Activated CD8-positive, alpha-beta memory T cell treated with anti-CD3 and anti-CD28 coated beads for 48 hours (primary cell): ENCODE measurements around the gene NPFFR1.
"Not testable (repeated sequence)": the region's sequence is repeated elsewhere in the genome, so short reads cannot be mapped to it uniquely, and the experiment has no call there.

Experiments
- DNase-seq, 3 experiments: peaks; one replicate each; pipeline ENCODE4 v3.0.0-alpha.2; 2020; ENCODE audit warnings: low read depth in 2 of 3, low spot score in 2 of 3

NPFFR1 gene

GRCh38 chr10:70258216-70258615 lies 25.6 kb downstream of the NPFFR1 start:
- no peak for DNase-seq

GRCh38 chr10:70257816-70258215 lies 26.0 kb downstream of the NPFFR1 start:
- not testable (repeated sequence) for DNase-seq

DNA sequence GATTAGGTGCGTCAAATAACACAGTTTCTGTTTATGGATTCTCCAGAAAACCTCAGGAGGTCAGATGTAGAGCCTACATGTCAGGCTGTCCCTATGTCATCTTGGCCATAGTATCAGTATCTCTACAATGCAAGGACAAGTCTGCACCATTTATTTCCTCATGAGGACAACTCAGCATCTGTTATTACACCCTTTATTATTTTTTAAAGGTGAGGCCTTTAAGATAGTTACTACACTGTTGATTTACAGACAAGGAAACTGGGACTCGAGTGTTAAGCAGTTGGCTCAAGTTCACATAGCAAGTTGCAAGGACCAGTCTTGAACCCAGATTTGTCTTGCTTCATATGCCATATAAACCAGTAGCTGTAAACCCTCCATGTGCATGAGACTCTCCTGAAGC lies 27.3 kb downstream of the NPFFR1 start:
- no peak for DNase-seq

GRCh38 chr10:70255329-70256299 lies 28.2 kb downstream of the NPFFR1 start:
- no peak for DNase-seq

DNA sequence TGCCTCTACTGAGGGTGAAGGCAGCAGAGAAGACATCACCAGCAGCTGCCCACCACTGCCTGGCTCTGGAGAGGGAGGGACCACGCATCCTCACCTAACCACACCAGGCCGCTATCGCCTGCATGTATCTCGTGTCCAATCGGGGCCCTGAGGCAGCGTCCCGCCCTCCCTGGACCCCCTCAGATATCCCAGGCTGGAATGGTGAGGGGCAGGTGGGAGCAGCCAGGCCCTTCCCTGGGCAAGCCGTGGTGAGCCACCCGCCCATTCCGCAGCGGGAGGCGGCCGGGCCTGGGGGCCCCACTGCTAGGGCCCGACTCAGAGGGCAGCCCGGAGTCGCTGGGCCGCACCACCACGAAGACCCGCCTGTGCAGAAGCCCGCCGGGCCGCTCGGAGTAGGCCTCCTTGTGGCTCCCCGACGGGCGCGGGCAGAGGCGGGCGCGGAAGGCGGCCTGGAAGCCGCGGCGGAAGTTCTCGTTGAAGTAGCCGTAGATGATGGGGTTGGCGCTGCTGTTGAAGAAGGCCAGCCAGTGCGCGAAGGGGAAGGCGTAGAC lies 29.0 kb downstream of the NPFFR1 start:
- no peak for DNase-seq

DNA sequence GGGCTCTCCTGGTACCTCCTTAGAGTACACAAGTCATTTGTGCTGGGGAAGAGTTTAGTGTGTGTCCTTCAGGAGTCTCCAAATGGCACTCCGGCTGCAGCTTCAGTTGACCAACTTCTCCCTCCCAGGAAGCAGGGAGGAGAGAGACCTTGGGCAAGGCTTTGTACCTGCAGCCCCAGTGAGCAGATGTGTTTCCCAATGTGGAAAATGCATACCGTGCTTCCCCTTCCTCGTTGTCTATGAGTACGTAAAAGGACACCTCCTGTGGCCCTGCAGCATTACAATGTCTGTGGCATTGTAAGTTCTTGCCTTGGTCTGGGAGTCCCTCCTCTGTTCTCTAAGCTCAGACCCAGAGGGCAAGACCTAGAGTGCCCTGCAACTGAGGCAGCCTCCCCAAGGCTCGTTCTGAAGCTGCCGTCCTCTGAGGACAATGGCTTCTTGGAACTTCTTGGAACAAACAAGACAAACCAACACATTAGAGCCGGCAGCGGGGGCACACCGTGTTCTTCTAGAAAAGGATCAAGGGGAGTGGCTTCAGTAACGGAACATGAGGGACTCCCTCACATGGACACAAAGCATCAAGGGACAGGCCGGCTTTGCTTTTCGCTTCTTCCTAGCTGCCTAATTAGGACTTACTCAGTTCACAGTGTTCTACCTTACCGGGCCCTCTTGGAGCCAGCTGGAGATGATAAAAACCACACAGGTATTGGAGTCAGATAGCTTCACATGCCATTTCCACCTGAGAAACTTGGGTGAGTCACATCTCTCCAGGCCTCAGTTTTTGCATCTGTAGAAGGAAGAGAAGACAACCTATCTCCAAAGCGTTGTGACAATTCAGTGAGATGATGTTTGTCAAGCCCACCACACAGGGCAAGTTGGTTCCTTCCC lies 29.7 kb downstream of the NPFFR1 start:
- DNase-seq, result no peak

- no peak for DNase-seq
Measured at GRCh38 chr10:70250961-70251680, 32.7 kb downstream of the NPFFR1 start.

DNA sequence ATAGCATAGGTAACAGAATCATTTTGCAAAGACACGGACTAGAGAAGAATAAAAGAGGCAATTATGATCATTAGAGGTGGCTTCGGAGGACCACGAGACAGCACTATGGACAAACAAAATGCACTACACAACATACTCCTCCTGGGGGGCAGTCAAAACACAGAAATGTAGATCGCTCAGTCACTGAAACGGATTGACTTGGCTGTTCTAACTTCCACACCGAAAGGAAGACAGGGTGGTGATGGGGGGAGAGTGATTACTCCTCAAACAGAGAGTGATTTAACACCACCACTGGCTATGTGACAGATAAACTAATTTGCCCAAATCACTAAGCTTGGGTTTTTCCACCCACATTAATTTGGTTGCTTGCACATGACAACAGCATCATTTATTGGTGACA lies 36.4 kb downstream of the NPFFR1 start:
- no peak for DNase-seq

DNA sequence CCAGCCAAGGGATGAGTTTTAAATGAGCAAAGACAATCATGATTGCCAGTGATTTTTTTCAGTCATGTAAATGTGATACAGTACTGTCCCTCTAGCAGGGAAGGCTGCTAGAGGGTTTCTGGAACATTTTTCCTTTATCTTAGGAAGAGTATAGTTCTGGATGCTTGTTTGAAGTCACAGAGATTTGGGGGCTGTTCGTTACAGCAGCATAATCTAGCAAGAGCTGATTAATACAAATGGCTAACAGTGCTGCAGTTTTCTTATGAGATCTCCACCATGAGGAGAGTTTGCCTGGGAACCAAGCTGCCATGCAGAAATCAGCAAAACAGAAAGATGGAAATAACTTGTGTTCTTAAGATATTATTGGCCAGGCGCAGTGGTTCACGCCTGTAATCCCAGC lies 42.7 kb downstream of the NPFFR1 start:
- no peak for DNase-seq

DNA sequence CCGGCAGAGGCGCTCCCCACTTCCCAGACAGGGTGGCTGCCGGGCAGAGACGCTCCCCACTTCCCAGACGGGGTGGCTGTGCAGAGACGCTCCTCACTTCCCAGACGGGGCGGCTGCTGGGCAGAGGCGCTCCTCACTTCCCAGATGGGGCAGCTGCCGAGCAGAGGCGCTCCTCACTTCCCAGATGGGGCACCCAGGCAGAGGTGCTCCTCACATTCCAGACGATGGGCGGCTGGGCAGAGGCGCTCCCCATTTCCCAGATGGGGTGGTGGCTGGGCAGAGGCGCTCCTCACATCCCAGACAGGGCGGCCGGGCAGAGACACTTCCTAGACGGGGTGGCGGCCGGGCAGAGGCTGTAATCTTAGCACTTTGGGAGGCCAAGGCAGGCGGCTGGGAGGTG lies 43.8 kb downstream of the NPFFR1 start:
- not testable (repeated sequence) for DNase-seq

- DNase-seq, result not testable (repeated sequence)
Measured at GRCh38 chr10:70239077-70239976, 44.5 kb downstream of the NPFFR1 start.

- DNase-seq, result not testable (repeated sequence)
Measured at GRCh38 chr10:70237958-70238536, 45.8 kb downstream of the NPFFR1 start.

DNA sequence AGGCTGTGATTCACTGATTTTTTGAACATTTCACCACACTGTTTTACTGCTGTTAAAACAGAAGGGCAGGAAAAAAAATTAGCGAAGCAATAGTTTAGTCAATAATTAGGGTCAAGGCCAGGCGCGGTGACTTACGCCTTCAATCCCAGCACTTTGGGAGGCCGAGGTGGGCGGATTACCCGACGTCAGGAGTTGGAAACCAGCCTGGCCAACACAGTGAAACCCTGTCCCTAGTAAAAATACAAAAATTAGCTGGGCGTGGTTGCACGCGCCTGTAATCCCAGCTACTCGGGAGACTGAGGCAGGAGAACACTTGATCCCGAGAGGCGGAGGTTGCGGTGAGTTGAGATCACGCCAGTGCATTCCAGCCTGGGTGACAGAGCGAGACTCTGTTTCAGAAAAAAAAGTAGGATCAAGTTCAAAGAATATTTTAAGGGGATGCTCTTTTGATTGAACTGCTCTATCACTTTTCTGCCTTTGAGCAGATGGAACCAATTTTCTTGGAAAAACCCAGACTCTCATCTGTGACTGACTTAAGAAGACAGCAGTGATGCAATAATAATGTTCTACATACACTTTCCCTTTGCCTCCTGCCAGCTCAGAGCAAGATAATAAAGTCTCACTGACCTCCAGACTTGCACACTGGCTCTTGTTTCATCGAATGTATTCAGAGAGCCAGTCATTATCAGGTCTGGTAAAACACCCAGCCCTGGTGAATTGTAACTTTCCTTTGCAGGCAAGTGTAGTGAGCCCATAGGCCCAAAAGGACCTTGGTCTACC lies 48.9 kb downstream of the NPFFR1 start:
- no peak for DNase-seq

GRCh38 chr10:70233939-70234300 lies 49.9 kb downstream of the NPFFR1 start:
- no peak for DNase-seq

DNA sequence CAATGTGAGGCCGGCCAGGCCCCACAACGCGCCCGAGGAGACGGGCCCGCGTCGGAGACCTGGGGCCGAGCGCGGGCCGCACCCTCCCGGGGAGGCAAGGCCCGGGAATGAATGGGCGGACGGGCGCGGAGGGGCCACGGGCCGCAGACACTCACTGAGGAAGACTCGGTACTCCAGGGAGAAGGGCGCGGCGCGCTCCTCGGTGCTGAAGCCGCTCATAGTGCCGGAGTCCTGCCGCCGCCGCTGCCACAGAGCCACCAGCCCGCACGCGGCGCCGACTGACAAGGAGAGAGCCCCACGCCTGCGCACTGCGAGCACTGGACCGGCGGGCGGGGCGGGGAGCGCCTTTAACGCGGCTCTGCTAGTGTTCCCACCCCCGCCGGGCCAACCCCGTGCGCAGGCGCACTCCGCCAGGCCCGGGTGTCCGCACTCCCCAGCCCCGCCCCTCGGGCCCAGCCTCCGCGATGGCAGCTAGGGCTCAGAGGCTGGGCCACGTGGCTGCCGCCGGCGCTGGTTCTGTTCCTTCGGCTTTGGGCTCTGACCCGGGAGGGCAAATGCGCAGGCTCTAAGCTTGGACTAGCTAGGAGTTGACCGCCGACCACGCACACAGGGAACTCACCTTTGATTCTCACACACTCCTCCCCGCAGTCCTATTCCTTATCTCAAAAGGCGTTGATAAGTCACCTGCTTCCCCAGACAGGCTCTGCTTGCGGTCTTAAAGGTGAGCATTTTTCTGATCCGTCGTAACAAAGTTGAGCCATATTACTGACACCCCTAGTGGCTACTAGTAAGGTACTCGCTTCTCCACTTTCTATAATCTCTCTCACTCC lies 50.5 kb downstream of the NPFFR1 start, which contains the start of gene PPA1:
Gene PPA1 (minus strand): TSS at position 321 of the 830 bp plus-strand sequence. CDS start 102 bp downstream, at position 219.
- DNase-seq, result peak; percentile 95 to 100 (median 96)

DNA sequence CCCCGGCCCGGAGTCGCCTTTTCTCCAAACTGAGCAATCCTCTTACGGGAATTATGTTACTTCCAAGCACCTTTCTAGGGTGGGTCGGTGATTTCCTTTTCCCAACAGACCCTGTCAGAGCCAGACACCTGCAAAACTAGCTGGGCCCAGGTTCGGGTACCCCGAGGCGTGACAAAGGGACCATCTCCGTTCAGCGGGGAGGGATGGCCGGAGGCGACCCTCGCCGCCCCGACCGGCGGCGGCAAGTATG lies 51.0 kb downstream of the NPFFR1 start:
- peak in 2 of 3 experiments; percentile 6 to 37 for DNase-seq

DNA sequence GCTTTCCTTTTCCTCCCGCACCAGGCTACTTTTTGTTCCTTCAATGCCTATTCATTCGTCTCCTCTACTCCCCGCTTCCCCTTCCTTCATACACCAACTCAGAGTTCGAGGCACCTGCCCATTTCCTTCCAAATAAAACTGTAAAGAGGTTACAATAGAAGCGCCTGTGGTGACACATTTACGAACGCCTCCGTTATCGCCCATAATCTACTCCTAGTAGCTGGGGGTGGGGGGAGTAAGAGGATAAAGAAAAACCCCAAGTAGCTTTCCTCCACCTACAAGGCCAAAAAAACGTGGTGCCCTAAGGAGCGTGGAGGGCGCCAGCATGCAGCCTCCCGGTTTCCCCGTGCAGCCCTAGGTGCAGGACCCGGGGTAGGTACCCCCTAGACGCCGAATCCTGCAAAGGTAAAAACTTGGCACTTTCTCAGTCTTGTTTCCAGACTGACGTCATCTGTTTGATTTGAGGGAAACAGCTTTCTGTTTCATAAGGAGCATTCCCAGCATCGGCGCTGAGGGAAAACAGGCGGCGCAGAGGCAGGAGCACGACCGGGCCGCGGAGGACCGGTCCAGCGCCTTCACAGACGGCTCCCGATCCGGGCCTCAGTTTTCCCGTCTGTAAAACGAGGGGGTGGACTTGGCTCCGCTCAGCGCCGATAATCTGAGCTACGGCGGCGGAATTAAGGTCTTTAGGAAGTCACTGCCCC lies 51.5 kb downstream of the NPFFR1 start:
- peak in 2 of 3 experiments; percentile 8 to 19 for DNase-seq
